ENCODE measurements around the gene BPI. TPM values are rescaled to one million over a fixed set of nuclear protein-coding genes. Genes with fewer than 3 reads are reported as not detected.

The BPI gene
- total and polyA plus RNA-seq, 11 donors = 0.18 to 2.9 (median 0.32) TPM; not detected in 7

GRCh38 chr20:38302786-38303185 is 1.2 kb upstream of the BPI start:
- peaks cover 0 to 22% (median 0%) of the 10 kb centered on the region in 9 donors for H3K27me3 ChIP-seq

GRCh38 chr20:38304845-38305447 is 990 bp downstream of the BPI start:
- peaks cover 0 to 22% (median 0%) of the 10 kb centered on the region in 9 donors for H3K27me3 ChIP-seq
- peaks cover 0 to 7% (median 0%) of the 10 kb centered on the region in 12 donors for H3K9me3 ChIP-seq
- H3K4me1 ChIP-seq = peaks cover 0 to 38% (median 0%) of the 10 kb centered on the region in 12 donors
- intact Hi-C loops (cut with DNase I) = no loop called here
- 51 to 59% (median 55%) methylated on average over 8 of the region's 8 CpGs for WGBS, 4 donors
- no peaks in the 10 kb centered on the region for H3K36me3 ChIP-seq
- DNase-seq (peak in 2 of 5 donors; percentile 31 to 51), ATAC-seq (peak in 3 of 4 donors; percentile 33 to 48 (median 42))
- H3K4me3 ChIP-seq = no peak overlapping the region
- no peak overlapping the region for H3K27ac ChIP-seq
- TF ChIP-seq POLR2A (IDR thresholded peaks at IDR 0.05) = no peak
- peak in 6 of 12 donors; percentile 31 to 40 (median 34) for TF ChIP-seq CTCF (IDR thresholded peaks at IDR 0.05)

More at GRCh38 chr20:38302786-38303185, 1.2 kb upstream of the BPI start:
- intact Hi-C loops (cut with DNase I) = no loop called here
- Histone ChIP-seq H3K9me3 (no peaks in the 10 kb centered on the region), H3K4me1 (peaks cover 0 to 56% (median 10%) of the 10 kb centered on the region in 12 donors), H3K36me3 (no peaks in the 10 kb centered on the region), H3K27ac (no peak overlapping the region), H3K4me3 (no peak overlapping the region)
- no peak for TF ChIP-seq POLR2A (IDR thresholded peaks at IDR 0.05)
- TF ChIP-seq CTCF (IDR thresholded peaks at IDR 0.05) = no peak
- no peak for ATAC-seq
- DNase-seq = no peak
- WGBS, 4 donors = 21 to 39% (median 28%) methylated on average over 11 of the region's 11 CpGs

- peaks cover 0 to 7% (median 0%) of the 10 kb centered on the region in 12 donors for H3K9me3 ChIP-seq
- no peak overlapping the region for H3K27ac ChIP-seq
- no peak overlapping the region for H3K4me3 ChIP-seq
- DNase-seq = no peak
- peaks cover 0 to 25% (median 0%) of the 10 kb centered on the region in 9 donors for H3K27me3 ChIP-seq
- intact Hi-C loops (cut with DNase I) = no loop called here
- ATAC-seq = no peak
- TF ChIP-seq POLR2A (IDR thresholded peaks at IDR 0.05) (no peak), CTCF (IDR thresholded peaks at IDR 0.05) (no peak)
- WGBS, 4 donors = 84 to 92% (median 86%) methylated on average over 4 of the region's 4 CpGs
- H3K36me3 ChIP-seq = no peaks in the 10 kb centered on the region
- peaks cover 0 to 33% (median 0%) of the 10 kb centered on the region in 12 donors for H3K4me1 ChIP-seq
Observed at GRCh38 chr20:38305541-38305940, 1.6 kb downstream of the BPI start.

- peaks cover 0 to 33% (median 0%) of the 10 kb centered on the region in 12 donors for H3K4me1 ChIP-seq
- H3K27me3 ChIP-seq = peaks cover 0 to 26% (median 0%) of the 10 kb centered on the region in 9 donors
- no peak for TF ChIP-seq POLR2A (IDR thresholded peaks at IDR 0.05)
- no peak for TF ChIP-seq CTCF (IDR thresholded peaks at IDR 0.05)
- H3K4me3 ChIP-seq = no peak overlapping the region
- ATAC-seq = no peak
- WGBS, 4 donors = 84 to 90% (median 86%) methylated on average over 6 of the region's 6 CpGs
- DNase-seq = no peak
- H3K9me3 ChIP-seq = peaks cover 0 to 7% (median 0%) of the 10 kb centered on the region in 12 donors
- no peaks in the 10 kb centered on the region for H3K36me3 ChIP-seq
- intact Hi-C loops (cut with DNase I) = no loop called here
- no peak overlapping the region for H3K27ac ChIP-seq
Observed at GRCh38 chr20:38306379-38306778, 2.4 kb downstream of the BPI start.

Measured in heart left ventricle (tissue), 16 donors.